ENCODE results near the gene CFAP251.
A peak's percentile ranks its signal among the peaks of the same experiment; 100 is the strongest.
"Not testable (repeated sequence)": the region's sequence is repeated elsewhere in the genome, so short reads cannot be mapped to it uniquely, and the experiment has no call there.

CFAP251 gene, protein sequence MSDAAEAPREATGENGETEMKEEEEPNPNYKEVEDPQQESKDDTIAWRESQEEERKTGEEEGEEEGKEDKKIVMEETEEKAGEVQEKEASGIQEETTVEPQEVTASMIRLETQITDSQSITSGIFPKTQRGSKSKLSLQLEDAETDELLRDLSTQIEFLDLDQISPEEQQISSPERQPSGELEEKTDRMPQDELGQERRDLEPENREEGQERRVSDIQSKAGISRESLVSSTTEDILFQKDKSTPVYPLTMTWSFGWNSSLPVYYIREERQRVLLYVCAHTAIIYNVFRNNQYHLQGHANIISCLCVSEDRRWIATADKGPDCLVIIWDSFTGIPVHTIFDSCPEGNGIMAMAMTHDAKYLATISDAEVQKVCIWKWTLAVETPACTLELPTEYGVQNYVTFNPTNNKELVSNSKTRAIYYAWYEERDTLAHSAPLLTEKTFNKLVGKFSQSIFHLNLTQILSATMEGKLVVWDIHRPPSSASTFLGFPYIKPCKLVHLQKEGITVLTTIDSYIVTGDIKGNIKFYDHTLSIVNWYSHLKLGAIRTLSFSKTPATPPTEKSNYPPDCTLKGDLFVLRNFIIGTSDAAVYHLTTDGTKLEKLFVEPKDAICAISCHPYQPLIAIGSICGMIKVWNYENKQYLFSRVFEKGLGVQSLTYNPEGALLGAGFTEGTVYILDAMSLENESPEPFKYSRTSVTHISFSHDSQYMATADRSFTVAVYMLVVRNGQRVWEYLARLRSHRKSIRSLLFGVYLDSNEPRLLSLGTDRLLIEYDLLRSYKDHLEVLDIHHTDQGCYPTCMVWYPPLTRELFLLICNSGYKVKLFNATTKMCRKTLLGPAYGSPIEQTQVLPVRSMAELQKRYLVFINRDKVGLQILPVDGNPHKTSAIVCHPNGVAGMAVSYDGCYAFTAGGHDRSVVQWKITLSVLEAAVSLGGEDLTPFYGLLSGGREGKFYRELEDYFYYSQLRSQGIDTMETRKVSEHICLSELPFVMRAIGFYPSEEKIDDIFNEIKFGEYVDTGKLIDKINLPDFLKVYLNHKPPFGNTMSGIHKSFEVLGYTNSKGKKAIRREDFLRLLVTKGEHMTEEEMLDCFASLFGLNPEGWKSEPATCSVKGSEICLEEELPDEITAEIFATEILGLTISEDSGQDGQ

DNA sequence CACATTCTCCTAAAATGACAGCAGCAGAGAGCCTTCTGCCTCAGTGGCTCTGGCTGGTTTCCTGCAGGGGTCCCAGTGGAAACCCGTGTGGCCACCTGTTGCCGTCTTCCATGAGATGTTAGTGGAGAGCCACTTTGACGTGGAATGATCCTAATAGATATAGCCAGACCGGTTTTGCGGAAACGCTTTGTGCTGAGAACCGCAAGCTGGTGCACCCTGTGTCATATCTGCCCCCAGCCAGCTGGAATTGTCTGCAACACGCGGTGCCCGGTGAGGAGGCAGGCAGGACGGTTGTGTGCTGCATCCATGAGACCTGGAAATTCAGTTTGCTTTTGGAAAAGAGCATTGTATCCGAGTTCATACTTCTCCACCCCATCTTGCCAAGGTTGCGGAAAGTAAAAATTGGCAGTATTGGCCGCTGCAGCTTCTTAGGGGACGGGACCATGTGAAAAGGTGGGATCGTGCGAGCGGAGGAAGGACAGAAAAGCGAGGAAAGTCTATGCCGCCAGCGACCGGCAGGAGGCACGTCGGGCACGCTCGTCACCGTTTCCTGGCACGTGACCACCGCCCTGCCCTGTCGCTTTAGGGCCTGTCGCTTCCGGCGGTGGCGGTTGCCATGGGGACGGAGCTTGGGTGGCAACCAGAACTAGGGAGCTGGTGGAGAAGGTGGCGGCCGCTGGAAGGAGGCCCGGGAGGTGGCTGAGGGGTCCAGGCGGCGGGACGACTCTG, at the start of gene CFAP251:
Gene CFAP251, plus strand, starts transcription at position 643 of the 729 bp plus-strand sequence. CDS start 2,714 bp downstream, outside the sequence.
- peak; percentile 84 to 86 for DNase-seq

- not testable (repeated sequence) for DNase-seq
Observed at GRCh38 chr12:121869229-121869628, 49.2 kb upstream of the CFAP251 start.

DNA sequence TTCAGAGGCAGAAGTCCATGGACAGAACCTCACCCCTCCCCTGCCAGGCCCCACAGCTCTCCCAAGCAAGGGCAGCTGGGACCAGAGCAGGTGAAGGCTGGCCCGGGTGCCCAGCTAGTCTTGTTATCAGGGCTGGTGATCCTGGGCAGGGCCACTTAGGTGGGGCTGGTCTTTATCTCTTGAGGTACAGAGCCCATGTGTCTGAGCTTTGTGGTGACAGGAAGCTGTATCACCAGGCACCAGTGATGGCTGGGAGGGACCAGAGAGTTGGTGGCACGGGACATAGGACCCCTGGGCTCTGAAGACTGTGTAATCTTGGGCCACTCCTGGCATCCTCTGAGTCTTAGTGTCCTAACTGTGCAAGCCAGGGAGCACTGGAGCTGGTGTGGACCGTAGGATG, 46.9 kb upstream of the CFAP251 start:
- no peak for DNase-seq

DNA sequence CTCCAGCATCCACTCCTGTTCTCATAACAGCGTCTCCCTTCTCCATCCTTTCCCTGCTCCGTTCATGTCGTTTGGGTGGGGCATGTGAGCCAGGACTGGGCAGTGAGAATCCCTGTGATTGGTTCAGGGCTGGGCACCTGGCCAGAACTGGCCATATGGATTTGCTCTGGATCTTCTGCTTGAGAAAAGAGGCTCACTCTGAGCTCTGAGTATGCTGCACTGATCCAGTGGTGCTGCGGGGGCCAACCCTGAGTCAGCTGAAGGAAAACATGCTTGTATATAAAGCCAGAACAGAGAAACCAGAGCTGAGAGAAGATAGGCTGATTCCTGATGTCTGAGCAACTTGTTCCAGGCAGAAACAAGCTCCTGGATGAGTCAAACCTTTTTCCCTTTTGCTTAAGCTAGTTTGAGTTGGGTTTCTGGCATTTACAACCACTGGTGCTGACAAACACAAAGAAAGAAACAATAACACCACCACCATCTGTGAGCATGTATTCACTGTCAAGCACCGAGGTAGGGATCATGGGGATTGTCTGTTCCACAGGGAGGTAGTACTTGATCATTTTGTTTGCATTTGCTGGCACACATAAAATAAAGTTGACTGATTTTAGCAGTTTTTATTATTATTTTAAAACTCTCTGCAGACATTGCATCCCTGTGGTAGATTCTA, 45.7 kb upstream of the CFAP251 start:
- no peak for DNase-seq

DNA sequence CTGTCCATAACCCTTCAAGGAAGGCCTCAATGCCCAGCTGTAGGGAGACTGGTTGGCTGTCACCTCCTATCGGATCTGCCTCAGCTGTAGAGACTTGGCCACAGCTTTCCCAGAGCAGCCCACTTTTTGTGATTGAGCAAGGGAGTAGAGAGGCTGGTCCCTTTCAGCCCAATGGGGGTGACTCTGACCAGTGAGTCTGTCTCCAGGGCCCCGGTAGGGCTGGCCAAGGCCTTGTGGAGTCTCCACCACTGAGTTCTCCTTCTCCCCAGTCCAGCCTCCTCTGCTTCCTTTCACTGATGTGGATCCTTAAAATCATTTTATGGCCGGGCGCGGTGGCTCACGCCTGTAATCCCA, 45.2 kb upstream of the CFAP251 start:
- no peak for DNase-seq

GRCh38 chr12:121874071-121874470, 44.3 kb upstream of the CFAP251 start:
- DNase-seq = no peak

DNA sequence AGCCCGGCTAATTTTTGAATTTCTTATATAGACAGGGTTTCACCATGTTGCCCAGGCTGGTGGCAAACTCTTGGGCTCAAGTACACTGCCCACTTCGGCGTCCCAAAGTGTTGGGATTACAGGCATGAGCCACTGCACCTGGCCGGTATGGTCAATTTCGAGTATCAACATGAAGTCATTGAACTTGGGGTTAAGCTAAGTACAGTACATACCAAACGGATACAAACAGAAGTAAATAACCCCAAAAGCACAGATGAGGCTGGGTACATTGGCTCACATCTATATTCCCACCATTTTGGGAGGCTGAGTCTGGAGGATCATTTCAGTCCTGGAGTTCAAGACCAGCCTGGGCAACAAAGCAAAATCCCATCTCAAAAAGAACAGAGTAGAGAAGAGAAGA, 42.8 kb upstream of the CFAP251 start:
- DNase-seq = no peak

DNA sequence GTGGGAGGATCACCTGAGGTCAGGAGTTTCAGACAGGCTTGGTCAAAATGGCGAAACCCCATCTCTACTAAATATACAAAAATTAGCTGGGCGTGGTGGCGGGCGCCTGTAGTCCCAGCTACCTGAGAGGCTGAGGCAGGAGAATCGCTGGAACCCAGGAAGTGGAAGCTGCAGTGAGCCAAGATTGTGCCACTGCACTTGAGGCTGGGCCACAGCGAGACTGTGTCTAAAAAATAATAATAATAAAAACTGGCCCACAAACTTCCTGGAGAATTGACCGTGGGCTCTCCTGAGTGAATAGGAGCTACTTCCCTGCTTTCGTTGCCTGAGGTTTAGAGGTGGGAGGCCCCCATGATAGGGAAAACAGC, 42.3 kb upstream of the CFAP251 start:
- not testable (repeated sequence) for DNase-seq

DNA sequence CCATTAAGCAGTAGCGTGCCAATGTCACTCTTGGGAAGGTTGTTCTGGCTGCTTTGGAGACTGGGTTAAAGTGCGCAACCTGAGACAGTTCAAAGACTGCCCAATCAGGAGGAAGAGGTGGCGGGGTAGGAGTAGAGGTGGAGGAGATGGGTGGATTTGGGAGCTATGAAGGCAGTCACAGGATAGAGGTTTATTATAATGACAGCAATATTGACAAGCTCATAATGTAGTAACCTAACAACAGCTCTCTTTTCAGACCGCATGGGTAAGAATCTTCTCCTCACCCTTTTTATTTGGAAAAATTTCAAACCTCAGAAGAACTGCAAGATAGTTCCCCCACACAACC, 35.1 kb upstream of the CFAP251 start:
- DNase-seq = no peak

GRCh38 chr12:121885129-121885528, 33.3 kb upstream of the CFAP251 start:
- not testable (repeated sequence) for DNase-seq

DNA sequence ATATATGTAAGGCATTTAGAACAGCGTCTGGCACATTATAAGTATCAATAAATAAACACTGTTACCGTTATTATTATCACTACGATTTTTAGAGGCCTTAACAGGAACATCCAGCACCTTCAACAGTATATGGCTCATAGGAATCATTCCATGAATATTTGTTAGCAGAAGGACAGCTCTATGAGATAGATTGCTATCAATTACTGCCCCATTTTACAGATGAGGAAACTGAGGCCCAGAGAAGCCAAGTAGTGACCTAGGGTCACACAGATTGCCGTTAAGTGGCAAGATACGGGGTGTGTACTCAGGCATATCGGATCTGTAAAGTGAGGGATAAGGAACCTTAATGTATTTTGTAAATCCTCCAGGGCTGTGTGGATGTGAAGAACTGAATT, 30.3 kb upstream of the CFAP251 start:
- DNase-seq = no peak

DNA sequence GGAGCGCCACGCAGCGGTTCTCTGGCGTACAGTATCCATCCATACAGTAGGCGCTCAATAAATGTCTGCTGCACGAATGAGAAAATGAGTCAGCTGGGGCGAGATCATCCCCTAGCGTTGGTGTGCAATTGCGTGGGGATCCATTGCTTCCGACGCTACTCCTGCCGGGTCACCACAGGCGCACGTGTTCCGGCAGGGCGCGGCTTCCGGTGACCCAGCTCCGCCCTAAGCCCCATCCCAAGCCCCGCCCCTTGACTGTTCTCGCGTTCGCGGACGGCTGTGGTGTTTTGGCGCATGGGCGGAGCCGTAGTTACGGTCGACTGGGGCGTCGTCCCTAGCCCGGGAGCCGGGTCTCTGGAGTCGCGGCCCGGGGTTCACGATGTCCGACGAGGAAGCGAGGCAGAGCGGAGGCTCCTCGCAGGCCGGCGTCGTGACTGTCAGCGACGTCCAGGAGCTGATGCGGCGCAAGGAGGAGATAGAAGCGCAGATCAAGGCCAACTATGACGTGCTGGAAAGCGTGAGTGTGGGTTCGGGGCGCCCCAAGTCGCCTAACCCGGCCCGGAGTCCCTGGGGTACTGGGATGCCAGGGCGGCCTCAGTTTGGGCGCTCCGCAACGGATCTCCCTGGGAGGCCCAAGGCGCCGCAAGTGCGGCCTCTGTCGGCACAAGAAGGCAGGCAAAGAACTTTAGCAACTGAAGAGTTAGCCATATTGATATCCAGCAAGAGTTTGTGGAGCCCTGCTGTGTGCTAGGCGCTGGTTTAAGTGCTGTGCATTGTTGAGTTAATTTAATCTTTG, 29.7 kb upstream of the CFAP251 start, which contains the start of gene PSMD9:
Gene PSMD9, plus strand, starts transcription at position 313 of the 796 bp plus-strand sequence. Its CDS starts 67 bp downstream, at position 380.
- peak; percentile 94 for DNase-seq

GRCh38 chr12:121889274-121889624, 29.1 kb upstream of the CFAP251 start:
- no peak for DNase-seq

DNA sequence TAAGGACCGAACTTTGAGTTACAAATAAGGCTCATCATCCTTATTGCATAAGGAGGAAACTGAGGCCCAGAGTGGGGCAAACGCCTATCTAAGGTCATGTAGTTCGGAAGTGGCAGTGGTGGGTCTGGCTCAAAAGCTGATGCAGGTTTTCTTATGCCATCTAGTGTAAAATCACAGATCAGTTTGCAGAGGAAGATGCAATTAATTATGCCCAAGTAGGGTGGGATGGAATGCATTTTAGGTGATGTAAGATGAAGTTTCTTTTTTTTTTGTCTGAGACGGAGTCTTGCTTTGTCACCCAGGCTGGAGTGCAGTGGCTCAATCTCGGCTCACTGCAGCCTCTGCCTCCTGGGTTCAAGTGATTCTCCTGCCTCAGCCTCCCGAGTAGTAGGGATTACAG, 28.7 kb upstream of the CFAP251 start:
- not testable (repeated sequence) for DNase-seq

GRCh38 chr12:121892673-121893561, 25.5 kb upstream of the CFAP251 start:
- DNase-seq = no peak

DNA sequence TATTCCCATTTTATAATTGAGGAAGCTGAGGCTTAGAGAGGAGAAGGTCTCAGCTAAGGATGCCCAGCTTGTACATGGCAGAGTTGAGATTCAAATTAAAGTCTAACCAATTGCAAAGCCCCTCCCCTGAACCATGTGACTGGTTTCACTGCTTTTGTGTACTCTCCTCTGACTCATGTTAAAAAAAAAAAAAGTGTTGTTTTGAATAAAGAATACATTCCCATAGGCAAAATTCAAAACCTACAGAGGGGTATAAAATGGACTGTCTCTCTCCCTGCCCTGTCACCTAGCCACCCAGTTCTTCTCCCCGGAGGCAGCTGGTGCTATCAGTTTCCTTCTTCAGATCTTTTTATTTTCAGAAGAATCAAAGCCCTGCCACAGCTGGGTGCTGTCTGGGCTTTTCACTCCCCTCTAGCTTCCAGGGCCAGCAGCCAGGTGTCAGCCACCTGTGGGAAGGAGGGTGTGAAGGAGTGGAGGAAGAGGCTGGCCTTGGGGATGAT, 24.4 kb upstream of the CFAP251 start:
- peak in 1 of 2 donors; percentile 11 for DNase-seq

GRCh38 chr12:121894633-121895032, 23.8 kb upstream of the CFAP251 start:
- DNase-seq = no peak

DNA sequence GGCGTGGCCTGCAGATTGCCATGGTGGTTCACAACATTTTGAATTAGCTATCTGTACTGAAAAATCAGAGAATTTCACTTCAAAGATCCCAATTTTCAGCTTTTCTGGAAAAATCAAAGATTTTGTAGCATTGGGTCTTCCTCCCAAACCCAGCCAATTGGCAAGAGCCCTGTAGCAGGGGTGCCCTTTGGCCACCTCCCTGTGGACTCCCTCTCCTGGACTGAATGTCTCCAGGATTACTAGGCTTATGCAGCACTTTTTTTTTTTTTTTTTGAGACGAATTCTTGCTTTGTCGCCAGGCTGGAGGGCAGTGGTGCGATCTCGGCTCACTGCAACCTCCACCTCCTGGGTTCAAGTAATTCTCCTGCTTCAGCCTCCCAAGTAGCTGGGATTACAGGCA, 20.1 kb upstream of the CFAP251 start:
- DNase-seq = no peak

- DNase-seq = no peak
Observed at GRCh38 chr12:121899590-121899989, 18.8 kb upstream of the CFAP251 start.

- no peak for DNase-seq
Observed at GRCh38 chr12:121903202-121903601, 15.2 kb upstream of the CFAP251 start.

All from bone marrow (tissue), 2 donors.